H9 (cell line): ENCODE data around the gene GOLGA6L7. TPM values are rescaled to one million over a fixed set of nuclear protein-coding genes. Genes with fewer than 3 reads are reported as not detected.
"Not testable (repeated sequence)": the region's sequence is repeated elsewhere in the genome, so short reads cannot be mapped to it uniquely, and the experiment has no call there.

ENCODE experiments used
- DNase-seq: peaks from one replicate; pipeline ENCODE4 v3.0.0-alpha.2; 2017
- H2AFZ ChIP-seq: one replicate; pipeline ENCODE4 v1.6.1; 2013; ENCODE audit warnings: mild to moderate bottlenecking, low read length, control low read depth, moderate library complexity
- H2AK5ac ChIP-seq: 2 replicates; pipeline ENCODE4 v1.6.1; 2013; ENCODE audit warnings: low read length, control low read depth, mixed read lengths; ENCODE audit not compliant: insufficient read length
- H2BK120ac ChIP-seq: one replicate; pipeline ENCODE4 v1.6.1; 2013; ENCODE audit warnings: low read depth, mild to moderate bottlenecking, low read length, control low read depth, inconsistent platforms; ENCODE audit not compliant: poor library complexity, severe bottlenecking
- H2BK12ac ChIP-seq: 2 replicates; pipeline ENCODE4 v1.6.1; 2013; ENCODE audit warnings: low read length, control low read depth, mixed read lengths, low read depth; ENCODE audit not compliant: insufficient read length
- H2BK15ac ChIP-seq: 2 replicates; pipeline ENCODE4 v1.6.1; 2013; ENCODE audit warnings: low read depth, low read length, control low read depth
- H2BK20ac ChIP-seq: one replicate; pipeline ENCODE4 v1.6.1; 2013; ENCODE audit warnings: low read depth, mild to moderate bottlenecking, low read length, control low read depth, inconsistent platforms; ENCODE audit not compliant: poor library complexity, severe bottlenecking
- H2BK5ac ChIP-seq: 2 replicates; pipeline ENCODE4 v1.6.1; 2013; ENCODE audit warnings: low read length, control low read depth, mixed read lengths; ENCODE audit not compliant: insufficient read length
- H3K14ac ChIP-seq: 2 replicates; pipeline ENCODE4 v1.6.1; 2013; ENCODE audit warnings: low read length, control low read depth; ENCODE audit not compliant: insufficient read depth
- H3K18ac ChIP-seq: 2 replicates; pipeline ENCODE4 v1.6.1; 2013; ENCODE audit warnings: low read depth, mild to moderate bottlenecking, mixed read lengths, low read length, control low read depth; ENCODE audit not compliant: insufficient read length
- H3K23ac ChIP-seq: 2 replicates; pipeline ENCODE4 v1.6.1; 2013; ENCODE audit warnings: low read length, control low read depth, mixed read lengths, low read depth; ENCODE audit not compliant: insufficient read length
- H3K23me2 ChIP-seq: 2 replicates; pipeline ENCODE4 v1.6.1; 2013; ENCODE audit warnings: low read depth, mild to moderate bottlenecking, mixed read lengths, low read length, control low read depth; ENCODE audit not compliant: insufficient read length, poor library complexity, severe bottlenecking
- H3K27ac ChIP-seq: 2 replicates; pipeline ENCODE4 v1.5.1; 2013; ENCODE audit warnings: low read length, control low read depth, mixed read lengths, low read depth; ENCODE audit not compliant: insufficient read length
- H3K27me3 ChIP-seq: 2 replicates; pipeline ENCODE4 v1.6.1; 2013; ENCODE audit warnings: low read length, control low read depth, inconsistent platforms; ENCODE audit not compliant: insufficient read depth
- H3K4ac ChIP-seq: 2 replicates; pipeline ENCODE4 v1.6.1; 2013; ENCODE audit warnings: low read depth, mild to moderate bottlenecking, control low read depth, inconsistent platforms, low read length, moderate library complexity
- H3K4me1 ChIP-seq: 2 replicates; pipeline ENCODE4 v1.6.1; 2013; ENCODE audit warnings: low read length, control low read depth, inconsistent platforms; ENCODE audit not compliant: insufficient read depth
- H3K4me2 ChIP-seq: 2 replicates; pipeline ENCODE4 v1.6.1; 2013; ENCODE audit warnings: low read length, control low read depth, mixed read lengths; ENCODE audit not compliant: insufficient read length, insufficient read depth
- H3K56ac ChIP-seq: 2 replicates; pipeline ENCODE4 v1.6.1; 2013; ENCODE audit warnings: low read depth, mild to moderate bottlenecking, mixed read lengths, low read length, control low read depth; ENCODE audit not compliant: insufficient read length
- H3K79me1 ChIP-seq: 2 replicates; pipeline ENCODE4 v1.6.1; 2013; ENCODE audit warnings: low read depth, mild to moderate bottlenecking, moderate library complexity, low read length, control low read depth, inconsistent platforms; ENCODE audit not compliant: insufficient read depth, poor library complexity, severe bottlenecking
- H3K79me2 ChIP-seq: 2 replicates; pipeline ENCODE4 v1.6.1; 2013; ENCODE audit warnings: low read length, control low read depth, inconsistent platforms; ENCODE audit not compliant: insufficient read depth
- H3K9ac ChIP-seq: 2 replicates; pipeline ENCODE4 v1.6.1; 2013; ENCODE audit warnings: low read length, control low read depth, mixed read lengths; ENCODE audit not compliant: insufficient read length; ENCODE audit errors: extremely low read depth
- H3K9me3 ChIP-seq: one replicate; pipeline ENCODE4 v1.6.1; 2013; ENCODE audit warnings: low read depth, low read length, inconsistent platforms; ENCODE audit not compliant: control insufficient read depth
- H3T11ph ChIP-seq: one replicate; pipeline ENCODE4 v1.6.1; 2013; ENCODE audit warnings: mild to moderate bottlenecking, low read length, control low read depth, inconsistent platforms
- H4K20me1 ChIP-seq: one replicate; pipeline ENCODE4 v1.6.1; 2013; ENCODE audit not compliant: control insufficient read depth, insufficient read length, insufficient read depth
- H4K5ac ChIP-seq: 2 replicates; pipeline ENCODE4 v1.6.1; 2013; ENCODE audit warnings: low read depth, mild to moderate bottlenecking, mixed read lengths, low read length, control low read depth; ENCODE audit not compliant: insufficient read length
- H4K8ac ChIP-seq: replicated peaks from 2 replicates; pipeline ENCODE4 v1.6.1; 2013; ENCODE audit warnings: low read length, control low read depth, mixed read lengths, low read depth; ENCODE audit not compliant: insufficient read length
- H4K91ac ChIP-seq: 2 replicates; pipeline ENCODE4 v1.6.1; 2013; ENCODE audit warnings: low read depth, mild to moderate bottlenecking, moderate library complexity, mixed read lengths, low read length, control low read depth; ENCODE audit not compliant: insufficient read length
- H3K27ac Mint-ChIP-seq, 3 experiments: 2 replicates in 2 of 3; 3 replicates in 1 of 3; pipeline ENCODE4 v1.8.0; 2020 to 2021; ENCODE audit warnings: mixed read lengths in 3 of 3, mild to moderate bottlenecking in 1 of 3, moderate library complexity in 1 of 3
- H3K27me3 Mint-ChIP-seq: 2 replicates; pipeline ENCODE4 v1.8.0; 2021; ENCODE audit warnings: low read depth, mild to moderate bottlenecking, moderate library complexity, mixed read lengths
- H3K36me3 Mint-ChIP-seq, 3 experiments: 2 replicates in 2 of 3; 3 replicates in 1 of 3; pipeline ENCODE4 v1.8.0; 2020 to 2021; ENCODE audit warnings: low read depth in 3 of 3, mixed read lengths in 3 of 3; ENCODE audit not compliant: insufficient read depth in 1 of 3
- H3K4me1 Mint-ChIP-seq, 2 experiments: 2 replicates each; pipeline ENCODE4 v1.8.0; 2020; ENCODE audit warnings: mixed read lengths in 2 of 2
- H3K4me3 Mint-ChIP-seq, 2 experiments: 2 replicates in 1 of 2; 3 replicates in 1 of 2; pipeline ENCODE4 v1.8.0; 2020 to 2021; ENCODE audit warnings: mild to moderate bottlenecking in 2 of 2, mixed read lengths in 2 of 2, moderate library complexity in 1 of 2
- H3K9me3 Mint-ChIP-seq, 2 experiments: 2 replicates in 1 of 2; 3 replicates in 1 of 2; pipeline ENCODE4 v1.8.0; 2020; ENCODE audit warnings: mild to moderate bottlenecking in 2 of 2, mixed read lengths in 2 of 2, moderate library complexity in 1 of 2
- WGBS: extraction: QIAGEN DNeasy Blood & Tissue Kit; methylation state at CpG from one replicate; pipeline ENCODE4 v1.1.7; 2013; ENCODE audit warnings: missing lambda C conversion rate, low lambda C conversion rate, mixed read lengths; ENCODE audit not compliant: insufficient read length; ENCODE audit errors: extremely low coverage; 5-methylcytosine and 5-hydroxymethylcytosine counted together
- total RNA-seq: library from RNA; stranded (reverse); gene quantifications from 2 replicates; pipeline ENCODE4 v1.2.1, GENCODE V29; 2021

GOLGA6L7 gene
- total RNA-seq, 1 experiment from 2014 or later, result not detected

GRCh38 chr15:28818168-28818567 lies 30.3 kb downstream of the GOLGA6L7 start:
- H3K27me3 ChIP-seq, H2BK12ac ChIP-seq, H3K4me3 Mint-ChIP-seq, H3K14ac ChIP-seq, H4K91ac ChIP-seq, H4K20me1 ChIP-seq, H2BK15ac ChIP-seq, H3K27me3 Mint-ChIP-seq, H2BK20ac ChIP-seq, H3K27ac Mint-ChIP-seq, H3K23ac ChIP-seq, H3K9me3 ChIP-seq, H3K18ac ChIP-seq, H3K4ac ChIP-seq, H2AFZ ChIP-seq, H3K4me1 Mint-ChIP-seq, H3K9ac ChIP-seq, H3K9me3 Mint-ChIP-seq, H3K79me2 ChIP-seq, H4K8ac ChIP-seq, DNase-seq, H2BK120ac ChIP-seq, H3K4me1 ChIP-seq, H3K4me2 ChIP-seq, H2AK5ac ChIP-seq, H3T11ph ChIP-seq, H3K79me1 ChIP-seq, H4K5ac ChIP-seq, H3K56ac ChIP-seq, H3K27ac ChIP-seq, H3K36me3 Mint-ChIP-seq, H2BK5ac ChIP-seq, H3K23me2 ChIP-seq: not testable (repeated sequence)
- no CpG with 5 or more reads among the region's 3 CpGs for WGBS

GRCh38 chr15:28814059-28814458 lies 34.4 kb downstream of the GOLGA6L7 start:
- H2BK120ac ChIP-seq, H2AK5ac ChIP-seq, H3K27ac ChIP-seq, H3K27ac Mint-ChIP-seq, H3K9me3 ChIP-seq, H3T11ph ChIP-seq, DNase-seq, H4K91ac ChIP-seq, H2BK15ac ChIP-seq, H3K36me3 Mint-ChIP-seq, H3K23me2 ChIP-seq, H3K4me1 ChIP-seq, H3K79me2 ChIP-seq, H4K8ac ChIP-seq, H3K14ac ChIP-seq, H2BK5ac ChIP-seq, H3K56ac ChIP-seq, H3K79me1 ChIP-seq, H3K27me3 ChIP-seq, H3K27me3 Mint-ChIP-seq, H4K5ac ChIP-seq, H2AFZ ChIP-seq, H3K9me3 Mint-ChIP-seq, H3K4me2 ChIP-seq, H3K9ac ChIP-seq, H3K23ac ChIP-seq, H3K18ac ChIP-seq, H2BK12ac ChIP-seq, H3K4me3 Mint-ChIP-seq, H2BK20ac ChIP-seq, H3K4ac ChIP-seq, H4K20me1 ChIP-seq, H3K4me1 Mint-ChIP-seq: not testable (repeated sequence)

- H2BK15ac ChIP-seq, DNase-seq, H3K4me1 ChIP-seq, H3K4ac ChIP-seq, H3K4me1 Mint-ChIP-seq, H4K20me1 ChIP-seq, H3K4me3 Mint-ChIP-seq, H3K79me1 ChIP-seq, H3K9me3 Mint-ChIP-seq, H2BK120ac ChIP-seq, H3K9me3 ChIP-seq, H3K9ac ChIP-seq, H3K23ac ChIP-seq, H3K27me3 ChIP-seq, H2BK12ac ChIP-seq, H3K79me2 ChIP-seq, H3K14ac ChIP-seq, H4K8ac ChIP-seq, H2BK5ac ChIP-seq, H3K27me3 Mint-ChIP-seq, H2BK20ac ChIP-seq, H3K18ac ChIP-seq, H3T11ph ChIP-seq, H4K91ac ChIP-seq, H3K27ac ChIP-seq, H2AFZ ChIP-seq, H3K36me3 Mint-ChIP-seq, H4K5ac ChIP-seq, H3K27ac Mint-ChIP-seq, H2AK5ac ChIP-seq, H3K56ac ChIP-seq, H3K4me2 ChIP-seq, H3K23me2 ChIP-seq: not testable (repeated sequence)
- WGBS, result no CpG with 5 or more reads among the region's 2 CpGs
Observed at GRCh38 chr15:28813392-28813791, 35.1 kb downstream of the GOLGA6L7 start.
